Stimulated activated CD4-positive, alpha-beta T cell treated with anti-CD3 and anti-CD28 coated beads, Interleukin-4, amount 100 ng/mL, for 48 hours (primary cell): ENCODE results near the gene COX8C.

Experiments
- DNase-seq, 2 donors: peaks; one replicate each; pipeline ENCODE4 v3.0.0-alpha.2; 2020; ENCODE audit warnings: low read depth in 2 of 2

COX8C gene, protein sequence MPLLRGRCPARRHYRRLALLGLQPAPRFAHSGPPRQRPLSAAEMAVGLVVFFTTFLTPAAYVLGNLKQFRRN

DNA sequence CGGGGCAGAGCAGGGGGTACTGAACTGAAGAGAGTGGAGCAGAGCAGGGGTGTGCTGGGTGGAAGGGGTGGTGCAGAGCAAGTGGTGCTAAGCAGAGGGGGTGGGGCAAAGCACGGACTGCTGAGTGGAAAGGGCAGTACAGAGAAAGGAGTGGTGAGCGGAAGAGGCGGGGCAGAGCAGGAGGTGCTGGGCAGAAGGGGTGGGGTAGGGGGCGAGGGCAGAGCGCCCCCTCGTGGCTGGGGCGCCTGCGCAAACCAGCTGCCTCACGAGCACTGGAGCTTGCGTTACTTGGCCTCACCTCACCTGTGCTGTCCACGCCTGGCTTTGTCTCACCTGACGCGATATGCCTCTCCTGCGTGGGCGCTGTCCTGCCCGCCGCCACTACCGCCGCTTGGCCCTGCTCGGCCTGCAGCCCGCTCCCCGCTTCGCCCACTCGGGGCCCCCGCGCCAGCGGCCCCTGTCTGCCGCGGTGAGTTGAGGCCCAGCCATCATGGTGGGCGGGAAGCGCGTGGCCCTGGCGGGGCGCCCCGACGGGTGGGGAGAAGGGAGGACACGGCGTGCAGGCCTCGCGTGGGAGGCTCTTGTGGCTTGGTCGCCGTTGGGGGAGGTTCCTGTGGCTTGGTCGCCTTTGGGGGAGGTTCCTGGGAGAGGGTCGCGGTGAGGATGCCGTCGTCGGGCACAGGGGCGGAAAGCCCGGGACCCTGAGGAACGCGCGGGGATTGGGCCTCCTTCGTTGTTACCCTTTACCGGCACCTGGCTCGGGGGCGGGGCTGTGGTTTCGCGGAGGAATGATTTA, at the start of gene COX8C:
TSS of gene COX8C (plus strand) at position 257 of the 796 bp plus-strand sequence. CDS start at position 344, 87 bp downstream.
- DNase-seq, result no peak

DNA sequence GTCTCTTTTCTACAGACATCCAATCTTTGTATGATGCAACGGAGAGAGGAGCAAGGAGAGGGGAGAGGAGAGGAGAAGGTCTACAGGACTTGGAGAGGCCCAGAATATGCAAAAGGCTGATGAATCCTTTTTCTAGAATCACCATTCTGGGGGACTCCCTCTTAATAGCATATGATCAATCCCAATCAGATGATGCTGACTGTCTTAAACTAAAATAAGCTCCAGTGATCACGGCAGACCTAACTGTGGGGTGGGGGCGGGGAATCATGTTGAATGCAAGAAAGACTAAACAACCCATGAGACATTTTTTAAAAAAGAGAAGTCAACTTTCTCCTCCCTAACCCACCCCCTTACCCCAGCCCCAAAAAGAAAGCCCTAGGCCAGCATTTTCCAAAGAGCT, 47.6 kb upstream of the COX8C start:
- no peak for DNase-seq

DNA sequence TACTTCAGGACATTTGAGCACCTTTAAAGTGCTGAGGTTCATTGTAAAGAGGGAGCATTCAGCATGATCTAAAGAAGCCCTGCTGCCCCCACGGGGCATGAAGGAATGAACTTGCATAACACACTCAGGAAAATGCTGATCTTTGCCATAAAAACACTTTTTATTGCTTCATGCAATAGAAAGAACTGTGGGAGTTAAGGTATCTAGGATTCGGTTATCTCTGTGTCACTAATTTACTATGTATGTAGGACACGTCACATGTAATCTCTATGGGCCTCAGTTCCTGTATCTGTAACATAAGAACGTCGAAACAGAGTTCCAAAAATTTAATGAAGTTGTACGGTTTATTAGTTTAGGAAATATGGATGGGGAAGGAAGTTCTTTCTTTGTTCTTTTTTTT, 47.1 kb upstream of the COX8C start:
- no peak for DNase-seq

DNA sequence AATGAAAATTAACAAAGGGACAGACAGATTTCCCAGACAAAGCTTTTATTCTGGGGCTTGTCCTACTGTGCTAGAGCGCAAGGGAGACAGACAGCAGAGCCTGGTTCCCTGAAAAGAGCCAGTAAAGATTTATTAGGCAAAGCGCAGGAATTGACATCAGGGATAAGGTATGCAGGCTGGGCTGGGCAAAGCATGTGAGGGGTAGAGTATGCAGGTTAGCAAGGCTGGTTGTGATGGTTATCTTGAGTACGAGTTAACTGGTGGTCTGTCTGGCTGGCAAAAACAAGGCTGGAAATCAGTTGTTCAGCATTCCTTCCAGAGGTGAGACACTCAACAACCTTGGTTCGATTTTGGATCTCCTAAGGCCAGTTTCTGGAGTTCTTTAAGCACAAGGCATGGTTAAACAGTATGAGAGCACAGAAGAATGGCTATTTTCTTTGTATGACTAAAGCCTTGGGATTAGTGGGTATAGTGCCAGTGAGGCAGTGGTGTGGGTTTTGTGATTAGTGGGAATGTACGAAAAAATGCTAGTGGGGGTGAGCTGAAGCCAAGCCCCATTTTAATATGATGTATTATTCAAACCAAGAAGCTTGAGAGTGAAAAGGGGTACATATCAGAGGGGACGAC, 45.0 kb upstream of the COX8C start:
- no peak for DNase-seq

DNA sequence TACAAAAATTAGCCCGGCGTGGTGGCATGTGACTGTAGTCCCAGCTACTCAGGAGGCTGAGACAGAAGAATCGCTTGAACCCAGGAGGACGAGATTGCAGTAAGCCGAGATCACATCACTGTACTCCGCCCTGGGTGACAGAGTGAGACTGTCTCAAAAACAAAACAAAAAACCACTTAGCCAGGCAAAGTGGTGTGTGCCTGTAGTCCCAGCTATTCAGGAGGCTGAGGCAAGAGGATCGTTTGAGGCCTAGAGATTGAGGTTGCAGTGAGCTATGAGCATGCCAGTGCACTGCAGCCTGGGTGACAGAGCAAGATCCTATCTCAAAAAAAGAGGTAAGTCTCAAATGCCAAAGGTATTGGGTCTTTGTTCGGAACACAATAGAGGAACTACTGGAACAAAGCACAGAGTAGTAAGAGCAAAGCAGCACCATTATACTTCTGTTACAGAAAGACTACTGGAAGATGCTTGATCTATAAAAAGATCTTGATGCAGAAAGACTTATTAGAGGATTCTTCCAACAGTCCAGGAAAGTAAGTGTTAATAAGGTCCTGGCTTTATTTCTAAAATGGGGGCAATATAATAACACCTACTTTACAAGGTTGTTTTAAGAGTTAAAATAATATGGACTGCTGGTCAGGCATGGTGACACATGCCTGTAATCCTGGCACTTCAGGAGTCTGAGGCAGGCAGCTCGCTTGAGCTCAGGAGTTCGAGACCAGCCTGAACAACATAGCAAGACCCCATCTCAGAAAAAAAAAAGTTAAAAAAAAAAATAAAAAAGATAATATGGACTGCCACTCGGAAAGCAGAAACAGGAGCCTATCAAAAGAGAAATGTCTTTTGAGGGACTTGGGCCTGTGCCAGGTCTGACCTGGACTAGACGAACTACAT, 44.0 kb upstream of the COX8C start:
- no peak for DNase-seq

DNA sequence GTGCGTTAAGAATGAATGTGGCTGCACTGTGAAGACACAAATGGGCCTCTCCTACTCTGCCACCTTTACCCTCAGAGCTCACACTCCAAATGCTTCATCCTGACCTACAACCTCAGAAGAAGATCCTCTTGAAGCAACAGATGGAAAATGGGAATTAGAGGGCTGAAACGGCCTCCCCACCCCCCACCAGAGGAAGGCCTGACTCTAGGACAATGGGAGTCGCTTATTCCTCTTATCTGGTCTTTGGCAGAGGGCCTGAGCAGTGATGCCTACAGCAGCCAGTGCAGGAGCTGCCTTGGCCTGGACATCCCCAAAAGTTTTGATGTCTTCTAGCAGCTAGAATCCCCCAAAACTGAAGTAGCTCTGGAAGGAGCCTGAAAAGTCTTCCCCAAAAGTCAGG, 43.3 kb upstream of the COX8C start:
- no peak for DNase-seq

DNA sequence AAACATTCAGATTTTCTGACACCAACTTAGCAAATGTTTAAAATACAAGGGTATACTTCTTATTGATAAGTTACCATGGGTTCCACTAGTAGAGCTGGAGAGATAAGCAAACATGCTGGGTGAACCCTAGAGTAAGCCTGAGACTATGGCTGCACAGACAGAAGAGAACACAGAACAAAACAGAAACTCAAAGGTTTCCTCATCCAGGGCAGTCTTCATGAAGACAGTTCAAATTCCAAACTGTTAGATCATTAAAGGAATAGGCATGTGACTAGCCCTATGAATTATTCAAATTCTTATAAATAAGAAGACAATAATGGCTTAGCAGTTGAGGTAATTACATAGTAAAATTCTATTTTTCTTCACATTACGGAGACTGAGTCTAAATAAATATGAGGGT, 42.2 kb upstream of the COX8C start:
- DNase-seq, result no peak

DNA sequence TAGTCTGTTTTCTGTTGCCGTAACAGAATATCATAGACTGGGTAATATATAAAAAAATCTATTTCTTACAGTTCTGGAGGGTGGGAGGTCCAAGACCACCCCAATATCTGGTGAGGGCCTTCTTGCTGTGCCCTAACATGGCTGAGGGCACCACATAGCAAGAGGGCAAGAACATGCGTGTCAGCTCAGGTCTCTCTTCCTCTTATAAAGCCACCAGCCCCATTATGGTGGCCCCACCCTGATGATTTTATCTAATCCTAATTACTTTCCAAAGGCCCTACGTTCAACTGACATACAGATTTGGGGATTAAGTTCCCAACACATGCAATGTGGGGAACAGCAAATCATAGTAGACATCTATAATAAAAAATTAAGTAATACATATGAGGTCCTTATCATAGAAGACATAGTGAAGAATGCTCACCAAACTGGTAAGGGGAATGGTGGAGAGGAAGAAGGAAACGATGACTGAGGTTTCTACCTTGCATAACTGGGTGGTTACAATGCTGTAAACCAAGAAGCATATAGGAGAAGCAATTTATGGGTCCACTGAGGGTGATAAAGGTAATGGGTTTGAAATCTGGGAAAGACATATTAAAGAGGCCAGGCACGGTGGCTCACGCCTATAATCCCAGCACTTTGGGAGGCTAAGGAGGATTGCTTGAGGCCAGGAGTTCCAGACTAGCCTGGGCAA, 41.1 kb upstream of the COX8C start:
- DNase-seq, result no peak

DNA sequence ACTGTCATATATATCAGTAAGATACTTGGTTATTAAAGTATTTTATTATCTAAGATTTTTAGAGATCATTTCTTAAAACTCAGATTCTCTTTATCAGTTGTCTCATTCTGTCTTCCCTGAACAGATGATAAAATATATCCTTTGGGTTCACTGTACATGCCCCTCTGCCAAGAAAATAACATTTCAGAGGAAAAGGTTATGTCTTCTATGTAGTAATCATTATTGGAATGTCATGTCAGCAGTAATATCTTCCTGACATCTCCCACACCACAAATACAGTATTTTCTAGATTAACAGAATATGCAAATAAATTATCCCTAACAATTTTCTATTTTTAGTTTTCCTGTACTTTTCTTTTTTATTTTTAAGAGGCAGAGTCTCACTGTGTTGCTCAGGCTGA, 40.2 kb upstream of the COX8C start:
- DNase-seq, result no peak

DNA sequence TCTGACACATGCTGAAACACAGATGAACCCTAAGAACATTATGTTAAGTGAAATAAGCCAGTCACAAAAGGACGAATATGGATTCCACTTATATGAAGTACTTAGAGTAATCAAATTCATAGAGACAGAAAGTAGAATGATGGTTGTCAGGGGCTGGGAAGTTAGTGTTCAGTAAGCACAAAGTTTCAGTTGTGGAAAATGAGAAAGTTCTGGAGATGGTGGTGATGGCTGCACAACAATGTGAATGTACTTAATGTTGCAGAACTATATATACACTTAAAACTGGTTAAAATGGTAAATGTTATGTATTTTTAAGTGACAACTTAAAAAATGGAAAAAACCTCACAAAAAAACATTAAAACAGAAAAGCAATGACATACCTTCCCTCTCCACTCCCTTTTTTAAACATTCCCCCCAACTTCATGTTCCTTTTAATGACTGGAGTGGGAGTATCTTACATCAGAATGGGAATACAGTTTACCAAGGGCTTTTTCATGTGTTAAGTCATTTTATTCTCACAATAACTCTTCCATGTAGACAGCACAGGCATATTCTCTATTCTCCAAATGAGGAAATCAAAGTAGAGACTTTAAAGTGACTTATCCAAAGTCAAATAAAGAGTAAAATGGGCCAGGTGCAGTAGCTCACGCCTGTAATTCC, 38.2 kb upstream of the COX8C start:
- DNase-seq, result no peak

DNA sequence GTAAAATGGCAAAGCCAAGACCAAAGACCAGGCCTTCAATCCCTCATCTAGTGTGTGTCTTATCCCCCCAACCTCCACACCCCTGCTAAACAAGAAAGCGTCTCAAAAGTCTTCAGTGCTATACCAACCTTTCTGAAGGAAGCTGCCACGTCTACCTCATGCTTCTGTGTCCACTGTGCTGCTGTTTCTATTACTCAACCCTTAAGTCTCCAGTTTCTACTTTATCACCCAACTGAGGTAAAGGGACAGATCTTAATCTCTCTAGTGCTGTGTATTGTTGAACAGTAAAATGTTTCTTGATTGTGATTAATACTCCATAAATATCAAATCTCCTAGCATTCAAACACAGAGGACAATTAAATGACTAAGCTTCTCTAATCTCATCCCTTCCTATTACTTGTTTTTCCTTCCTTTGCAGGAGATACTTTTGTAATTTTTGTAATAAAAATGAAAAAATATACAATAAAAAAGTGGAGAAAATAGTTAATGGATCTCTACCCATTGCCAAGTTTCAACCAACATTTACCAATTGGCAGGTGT, 37.5 kb upstream of the COX8C start:
- DNase-seq, result no peak

DNA sequence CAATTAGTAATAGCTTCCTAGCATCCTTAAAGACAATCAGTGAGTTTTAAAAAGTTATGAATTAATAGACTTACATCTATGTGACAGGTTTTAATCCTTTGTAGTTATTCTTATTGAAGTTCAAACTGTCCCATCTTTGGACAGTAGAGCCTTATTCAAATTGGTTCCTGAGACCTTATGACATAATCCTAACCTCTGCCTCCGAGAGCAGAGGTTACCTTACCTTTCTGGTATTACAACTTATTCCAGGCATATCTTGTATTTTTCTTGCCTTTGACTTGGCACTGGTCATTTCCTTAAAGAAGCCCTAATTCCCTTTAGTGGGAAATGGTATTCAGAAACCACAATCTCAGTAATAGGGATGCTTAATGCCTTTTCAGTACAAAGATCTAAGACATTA, 35.9 kb upstream of the COX8C start:
- DNase-seq, result no peak

DNA sequence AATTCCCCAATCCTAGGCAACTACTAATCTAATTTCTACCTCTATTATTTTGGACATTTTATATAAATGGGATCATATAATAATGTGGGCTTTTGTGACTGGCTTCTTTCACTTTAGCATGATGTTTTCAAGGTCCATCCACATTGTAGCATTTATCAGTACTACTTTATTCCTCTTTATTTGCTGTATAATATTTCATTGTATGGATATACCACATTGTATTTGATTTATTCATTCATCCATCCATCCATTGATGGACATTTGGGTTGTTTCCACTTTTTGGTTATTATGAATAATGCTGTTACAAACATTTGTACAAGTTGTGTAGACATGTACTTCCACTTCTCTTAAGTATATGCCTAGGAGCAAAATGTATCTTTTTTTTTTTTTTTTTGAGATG, 31.4 kb upstream of the COX8C start:
- DNase-seq, result no peak

DNA sequence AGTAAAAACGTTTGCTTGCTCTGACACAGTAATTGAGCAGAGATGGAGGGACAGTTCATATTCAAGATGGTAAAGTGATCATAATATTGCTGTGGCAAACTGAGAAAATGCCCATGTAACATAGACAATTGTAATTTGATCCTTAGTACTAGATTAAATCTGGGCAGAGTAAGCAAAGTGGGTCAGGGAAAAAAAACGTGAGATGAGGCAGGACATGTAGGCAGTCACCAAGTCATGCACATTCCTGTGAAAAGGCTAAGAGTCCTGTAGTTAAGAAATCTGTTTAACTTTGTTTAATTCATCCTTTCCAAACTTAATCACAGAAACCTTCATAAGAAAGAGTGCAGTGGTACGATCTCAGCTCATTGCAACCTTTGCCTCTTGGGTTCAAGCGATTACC, 30.3 kb upstream of the COX8C start:
- no peak for DNase-seq

DNA sequence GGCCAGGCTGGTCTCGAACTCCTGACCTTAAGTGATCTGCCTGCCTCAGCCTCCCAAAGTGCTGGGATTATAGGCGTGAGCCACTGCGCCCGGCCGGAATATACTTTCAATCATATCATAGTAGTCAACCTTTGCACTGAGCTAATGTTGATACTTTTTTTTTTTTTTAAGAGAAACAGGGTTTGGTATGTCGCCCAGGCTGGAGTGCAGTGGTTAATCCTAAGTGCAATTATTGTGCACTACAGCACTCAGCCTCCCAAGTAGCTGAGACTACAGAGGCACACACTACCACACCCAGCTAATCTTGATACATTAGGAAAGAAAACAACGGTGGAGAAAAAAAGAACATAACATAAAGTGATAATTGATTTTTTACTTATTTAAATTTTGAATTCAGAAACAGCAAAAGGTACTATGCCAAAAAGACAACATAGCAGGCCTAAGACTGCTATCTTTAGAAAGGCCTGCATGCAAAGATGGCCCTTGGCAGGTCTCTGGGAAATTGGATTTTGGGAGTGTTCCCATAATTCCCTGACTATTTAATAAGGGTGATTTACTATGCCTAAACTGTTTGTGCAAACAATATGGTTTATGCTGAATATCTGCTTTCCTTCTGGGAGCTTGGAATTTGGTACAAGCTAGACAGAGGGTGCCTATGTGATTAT, 29.6 kb upstream of the COX8C start:
- no peak for DNase-seq

DNA sequence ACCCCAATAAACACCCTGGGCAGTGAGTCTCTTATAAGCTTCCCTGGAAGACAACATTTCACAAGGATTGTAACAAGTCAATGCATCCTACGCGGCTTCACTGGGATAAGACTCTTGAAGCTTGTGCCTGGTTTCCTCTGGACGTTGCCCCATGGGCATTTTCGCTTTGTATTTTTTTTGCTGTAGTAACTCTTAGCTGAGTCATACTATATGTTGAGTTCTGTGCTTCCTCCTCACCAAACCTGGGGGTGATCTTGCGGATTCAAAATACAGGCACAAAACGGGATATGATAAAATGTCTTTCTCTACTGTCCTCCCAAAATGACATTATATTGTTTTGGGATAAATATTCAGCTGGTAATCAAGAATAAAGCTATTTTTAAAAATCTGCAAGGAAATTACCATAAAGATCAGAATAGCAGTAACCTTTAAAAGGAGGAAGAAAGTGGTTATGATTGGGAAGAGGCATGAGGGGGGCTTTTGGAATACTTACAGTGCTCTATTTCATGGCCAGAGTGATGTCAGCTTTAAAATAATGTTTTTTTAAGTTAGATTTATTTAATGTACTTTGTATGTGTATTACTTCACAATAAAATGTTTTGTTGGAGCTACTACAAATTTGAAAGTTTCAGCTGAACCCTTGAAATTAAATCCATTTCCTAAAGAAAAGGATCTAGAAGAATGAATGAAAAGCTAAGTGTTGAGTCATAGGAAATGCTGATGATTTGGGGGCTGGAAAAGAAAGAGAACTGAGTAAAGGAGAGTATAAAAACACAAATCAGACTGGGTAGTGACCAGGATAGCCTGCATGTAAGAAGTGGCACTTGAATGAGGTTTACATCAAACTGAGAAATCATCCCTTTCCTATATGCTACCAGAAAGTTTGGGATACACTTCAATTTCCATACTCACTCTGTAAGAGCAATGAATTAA, 28.8 kb upstream of the COX8C start:
- no peak for DNase-seq

DNA sequence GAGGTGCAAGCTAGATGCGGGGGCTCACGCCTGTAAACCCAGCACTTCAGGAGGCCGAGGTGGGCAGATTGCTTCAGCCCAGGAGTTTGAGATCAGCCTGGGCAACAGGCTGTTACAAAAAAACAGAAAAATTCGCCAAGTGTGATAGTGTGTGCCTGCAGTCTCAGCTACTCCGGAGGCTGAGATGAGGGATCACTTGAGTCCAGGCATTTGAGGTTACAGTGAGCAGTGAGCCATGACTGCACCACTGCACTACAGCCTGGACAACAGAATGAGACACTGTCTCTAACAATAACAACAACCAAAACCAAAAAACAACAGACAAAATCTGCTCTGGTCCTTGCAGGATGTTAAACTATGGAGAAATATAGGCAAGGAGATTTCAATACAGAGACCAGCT, 28.1 kb upstream of the COX8C start:
- DNase-seq, result no peak

DNA sequence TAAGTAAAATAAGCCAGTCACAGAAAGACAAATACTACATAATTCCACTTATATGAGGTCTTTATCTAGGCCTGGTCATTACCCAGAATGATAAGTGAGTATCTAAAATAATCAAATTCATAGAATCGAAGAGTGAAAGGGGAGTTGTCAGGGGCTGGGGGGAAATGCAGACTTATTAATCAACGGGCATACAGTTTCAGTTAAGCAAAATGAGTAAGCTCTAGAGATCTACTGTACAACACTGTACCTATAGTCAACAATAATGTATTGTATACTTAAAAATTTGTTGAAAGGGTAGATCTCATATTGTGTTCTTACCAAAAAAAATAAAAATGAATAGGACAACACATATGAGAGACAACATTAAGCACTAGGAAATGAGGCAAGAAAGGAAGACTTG, 27.5 kb upstream of the COX8C start:
- no peak for DNase-seq

DNA sequence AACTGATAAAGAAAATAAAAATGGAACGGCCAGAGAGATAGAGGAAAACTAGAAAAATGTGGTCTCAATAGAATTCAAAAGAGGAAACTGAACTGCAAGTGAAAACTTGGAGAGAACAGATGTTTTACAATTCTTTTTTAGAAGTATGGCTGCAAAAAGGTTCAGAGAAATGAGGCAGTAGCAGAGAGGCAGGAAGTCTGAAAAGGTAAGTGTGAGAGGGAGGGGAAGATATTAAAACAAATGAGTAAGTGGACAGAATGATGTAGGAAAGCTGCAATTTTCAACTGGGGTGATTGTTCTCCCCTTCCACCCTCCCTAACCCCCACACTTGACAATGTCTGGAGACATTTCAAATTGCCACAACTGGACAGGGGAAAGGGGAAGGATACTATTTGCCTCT, 27.0 kb upstream of the COX8C start:
- DNase-seq, result no peak
